ENCODE data around the gene FH. TPM values are rescaled to one million over a fixed set of nuclear protein-coding genes. Genes with fewer than 3 reads are reported as not detected.
A peak's percentile ranks its signal among the peaks of the same experiment; 100 is the strongest.

Gene FH
- total and polyA plus RNA-seq, 2 of the 13 experiments (the other 11 are each of a cell fraction or from before 2014, with no cell fraction given): 39.2 to 152 TPM

GRCh38 chr1:241519308-241520079 lies at the start of gene FH (continued):
- TF ChIP-seq GLMP (CRISPR knock-in tag; IDR thresholded peaks at IDR 0.05; ENCODE audit: borderline replicate concordance) (no peak), PITX1 (CRISPR knock-in tag; IDR thresholded peaks at IDR 0.05) (peak; percentile 42; the same call in 1 of the 2 replicates), ZNF766 (CRISPR knock-in tag; IDR thresholded peaks at IDR 0.05; ENCODE audit: borderline replicate concordance) (peak; percentile 72; the same call in 1 of the 2 replicates), TCF7L2 (IDR thresholded peaks at IDR 0.05; ENCODE audit: low read depth, low read length) (no peak), SKI (IDR thresholded peaks at IDR 0.05; ENCODE audit: partially characterized antibody) (peak; percentile 43), MYPOP (CRISPR knock-in tag; IDR thresholded peaks at IDR 0.05) (peak; percentile 55; the same call in 1 of the 2 replicates), PPARG (CRISPR knock-in tag; conservative IDR thresholded peaks at IDR 0.05) (no peak), FOXA1 (IDR thresholded peaks at IDR 0.05) (no peak), FOXA1 (CRISPR knock-in tag; IDR thresholded peaks at IDR 0.05) (no peak), ZNF564 (CRISPR knock-in tag; IDR thresholded peaks at IDR 0.05) (0 out of 2 replicates have a peak, but pooled peaks have one; percentile 54), MIXL1 (CRISPR knock-in tag; IDR thresholded peaks at IDR 0.05) (no peak; the same call in 1 of the 2 replicates), CHD4 (IDR thresholded peaks at IDR 0.05; ENCODE audit: borderline replicate concordance, low read length) (no peak), ZBTB20 (CRISPR knock-in tag; IDR thresholded peaks at IDR 0.05; ENCODE audit: borderline replicate concordance, low read depth) (no peak), ETV5 (CRISPR knock-in tag; IDR thresholded peaks at IDR 0.05; ENCODE audit: borderline replicate concordance) (peak; percentile 30; the same call in 1 of the 2 replicates), ZNF224 (CRISPR knock-in tag; IDR thresholded peaks at IDR 0.05) (0 out of 2 replicates have a peak, but pooled peaks have one; percentile 49), SUZ12 (IDR thresholded peaks at IDR 0.05; ENCODE audit: low read depth, low read length) (peak; percentile 29), IRX3 (CRISPR knock-in tag; IDR thresholded peaks at IDR 0.05; ENCODE audit: borderline replicate concordance, low read depth) (no peak), NONO (IDR thresholded peaks at IDR 0.05) (no peak), NONO (CRISPR knock-in tag; conservative IDR thresholded peaks at IDR 0.05) (peak; percentile 70; the same call in 1 of the 2 replicates), NFYC (CRISPR knock-in tag; IDR thresholded peaks at IDR 0.05) (peak; percentile 92), ZBTB33 (CRISPR knock-in tag; IDR thresholded peaks at IDR 0.05) (no peak)
- TF ChIP-seq, protein P1, sequence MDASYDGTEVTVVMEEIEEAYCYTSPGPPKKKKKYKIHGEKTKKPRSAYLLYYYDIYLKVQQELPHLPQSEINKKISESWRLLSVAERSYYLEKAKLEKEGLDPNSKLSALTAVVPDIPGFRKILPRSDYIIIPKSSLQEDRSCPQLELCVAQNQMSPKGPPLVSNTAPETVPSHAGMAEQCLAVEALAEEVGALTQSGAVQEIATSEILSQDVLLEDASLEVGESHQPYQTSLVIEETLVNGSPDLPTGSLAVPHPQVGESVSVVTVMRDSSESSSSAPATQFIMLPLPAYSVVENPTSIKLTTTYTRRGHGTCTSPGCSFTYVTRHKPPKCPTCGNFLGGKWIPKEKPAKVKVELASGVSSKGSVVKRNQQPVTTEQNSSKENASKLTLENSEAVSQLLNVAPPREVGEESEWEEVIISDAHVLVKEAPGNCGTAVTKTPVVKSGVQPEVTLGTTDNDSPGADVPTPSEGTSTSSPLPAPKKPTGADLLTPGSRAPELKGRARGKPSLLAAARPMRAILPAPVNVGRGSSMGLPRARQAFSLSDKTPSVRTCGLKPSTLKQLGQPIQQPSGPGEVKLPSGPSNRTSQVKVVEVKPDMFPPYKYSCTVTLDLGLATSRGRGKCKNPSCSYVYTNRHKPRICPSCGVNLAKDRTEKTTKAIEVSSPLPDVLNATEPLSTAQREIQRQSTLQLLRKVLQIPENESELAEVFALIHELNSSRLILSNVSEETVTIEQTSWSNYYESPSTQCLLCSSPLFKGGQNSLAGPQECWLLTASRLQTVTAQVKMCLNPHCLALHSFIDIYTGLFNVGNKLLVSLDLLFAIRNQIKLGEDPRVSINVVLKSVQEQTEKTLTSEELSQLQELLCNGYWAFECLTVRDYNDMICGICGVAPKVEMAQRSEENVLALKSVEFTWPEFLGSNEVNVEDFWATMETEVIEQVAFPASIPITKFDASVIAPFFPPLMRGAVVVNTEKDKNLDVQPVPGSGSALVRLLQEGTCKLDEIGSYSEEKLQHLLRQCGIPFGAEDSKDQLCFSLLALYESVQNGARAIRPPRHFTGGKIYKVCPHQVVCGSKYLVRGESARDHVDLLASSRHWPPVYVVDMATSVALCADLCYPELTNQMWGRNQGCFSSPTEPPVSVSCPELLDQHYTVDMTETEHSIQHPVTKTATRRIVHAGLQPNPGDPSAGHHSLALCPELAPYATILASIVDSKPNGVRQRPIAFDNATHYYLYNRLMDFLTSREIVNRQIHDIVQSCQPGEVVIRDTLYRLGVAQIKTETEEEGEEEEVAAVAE (CRISPR knock-in tag; IDR thresholded peaks at IDR 0.05; ENCODE audit: borderline replicate concordance): 0 out of 2 replicates have a peak, but pooled peaks have one; percentile 27
